Mucosa of rectum (tissue), 2 donors: ENCODE results near the gene ASPDH.
A peak's percentile ranks its signal among the peaks of the same experiment; 100 is the strongest.

Source experiments
- H3K27ac ChIP-seq, 2 donors: one replicate each; pipeline ENCODE4 v1.7.0; 2013; ENCODE audit warnings: inconsistent platforms in 2 of 2, low read depth in 2 of 2, low read length in 2 of 2
- H3K27me3 ChIP-seq, 2 donors: one replicate each; pipeline ENCODE4 v1.7.0; 2013; ENCODE audit warnings: low read length in 2 of 2; ENCODE audit not compliant: control insufficient read depth in 2 of 2, insufficient read depth in 2 of 2
- H3K36me3 ChIP-seq, 2 donors: one replicate each; pipeline ENCODE4 v1.7.0; 2013; ENCODE audit warnings: low read length in 2 of 2; ENCODE audit not compliant: control insufficient read depth in 2 of 2, insufficient read depth in 2 of 2
- H3K4me1 ChIP-seq, 2 donors: one replicate each; pipeline ENCODE4 v1.7.0; 2013; ENCODE audit warnings: low read length in 2 of 2, mild to moderate bottlenecking in 1 of 2; ENCODE audit not compliant: control insufficient read depth in 2 of 2, insufficient read depth in 2 of 2
- H3K4me3 ChIP-seq, 2 donors: one replicate each; pipeline ENCODE4 v1.7.0; 2013; ENCODE audit warnings: low read length in 2 of 2
- H3K9ac ChIP-seq, 2 donors: one replicate each; pipeline ENCODE4 v1.7.0; 2013; ENCODE audit warnings: low read length in 2 of 2, low read depth in 1 of 2, mild to moderate bottlenecking in 1 of 2
- H3K9me3 ChIP-seq, 2 donors: one replicate each; pipeline ENCODE4 v1.7.0; 2013; ENCODE audit warnings: low read length in 2 of 2; ENCODE audit not compliant: control insufficient read depth in 2 of 2
- donor health status: healthy.
- donor health status: Normal muscosa, but diverticular disease.

The ASPDH gene

DNA sequence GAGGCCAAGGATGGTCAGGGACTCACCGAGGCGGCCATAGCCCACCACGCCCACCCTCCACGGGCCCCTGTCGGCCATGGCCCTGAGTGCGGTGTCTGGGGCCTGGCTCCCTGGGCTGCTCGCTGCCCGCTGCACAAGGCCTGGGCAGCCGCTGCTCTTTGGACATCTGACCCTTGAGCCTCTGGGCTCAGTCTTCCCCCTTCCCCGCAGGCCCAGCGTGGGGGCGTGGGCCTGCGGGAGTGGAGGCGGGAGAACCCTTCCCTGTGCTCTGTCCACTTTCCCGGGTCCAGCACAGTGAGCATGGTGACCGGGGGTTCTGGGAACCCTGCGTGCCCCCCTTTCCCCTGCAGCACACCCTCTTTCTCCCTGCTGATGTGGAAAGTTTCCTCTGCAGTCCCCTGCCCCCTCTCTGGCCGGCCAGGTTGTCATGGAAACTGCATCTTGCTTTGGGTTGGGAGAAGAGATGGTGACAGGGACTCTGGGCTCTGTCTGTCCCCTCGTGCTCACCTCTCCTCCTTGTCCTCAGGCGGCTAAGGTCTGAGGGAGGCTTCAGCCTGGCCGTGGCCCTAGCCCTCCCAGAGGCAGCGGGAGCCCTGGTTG lies at the start of gene ASPDH:
ASPDH (minus strand) TSS at position 168 of the 600 bp plus-strand sequence; CDS start at position 78, 90 bp downstream.
- peaks cover 5 to 9% of the 10 kb centered on the region in 2 donors for H3K4me1 ChIP-seq
- no peak within 1 kb of the TSS for H3K27ac ChIP-seq
- no peaks in the 10 kb centered on the region for H3K9me3 ChIP-seq
- no peak within 1 kb of the TSS for H3K4me3 ChIP-seq
- H3K9ac ChIP-seq = no peak within 1 kb of the TSS
- H3K36me3 ChIP-seq = no peaks in the 10 kb centered on the region
- peaks cover 0 to 3% of the 10 kb centered on the region in 2 donors for H3K27me3 ChIP-seq

DNA sequence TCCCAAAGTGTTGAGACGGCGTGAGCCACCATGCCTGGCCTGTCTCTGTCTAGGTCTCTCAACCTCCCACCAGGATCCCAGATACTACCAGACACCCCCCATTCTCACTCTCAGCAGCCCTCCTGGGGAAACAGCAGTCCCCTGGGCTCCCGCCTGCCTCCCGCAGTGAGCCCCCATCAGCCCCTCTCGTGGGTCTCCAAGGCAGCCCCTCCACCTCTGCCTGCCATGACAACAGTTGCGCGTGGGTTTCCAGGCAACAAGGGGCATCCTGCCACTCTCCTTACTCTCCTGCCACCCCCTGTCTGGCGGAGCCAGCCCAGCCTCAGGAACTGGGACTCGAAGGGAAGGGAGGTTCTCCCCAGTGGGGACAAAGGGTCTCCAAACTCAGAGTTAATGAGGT lies 49.3 kb upstream of the ASPDH start:
- no peaks in the 10 kb centered on the region for H3K4me1 ChIP-seq
- no peak overlapping the region for H3K4me3 ChIP-seq
- H3K27ac ChIP-seq = no peak overlapping the region
- H3K9ac ChIP-seq = no peak overlapping the region
- peaks cover 10 to 29% of the 10 kb centered on the region in 2 donors for H3K27me3 ChIP-seq
- H3K36me3 ChIP-seq = no peaks in the 10 kb centered on the region
- no peaks in the 10 kb centered on the region for H3K9me3 ChIP-seq

DNA sequence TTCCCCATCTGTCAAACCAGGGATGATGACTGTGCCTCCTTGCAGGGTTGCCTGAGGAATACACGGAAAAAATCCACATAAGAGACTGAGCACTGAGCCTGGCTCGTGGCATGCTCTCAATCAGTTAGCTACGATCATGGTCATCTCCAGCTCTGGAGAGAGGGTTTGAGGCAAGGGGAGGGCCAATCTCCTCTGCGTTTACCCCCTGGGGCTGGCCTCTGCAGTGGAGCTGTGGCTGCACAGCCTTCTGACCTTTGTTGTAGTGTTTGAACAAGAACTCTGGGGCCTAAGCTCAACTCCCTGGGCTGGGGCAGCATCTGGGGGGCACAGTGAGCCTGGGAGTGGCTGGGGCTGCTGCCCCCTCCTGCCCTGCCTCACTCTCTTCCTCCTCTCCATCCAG lies 48.6 kb upstream of the ASPDH start:
- Histone ChIP-seq H3K36me3 (no peaks in the 10 kb centered on the region), H3K27me3 (peaks cover 11 to 29% of the 10 kb centered on the region in 2 donors), H3K9me3 (no peaks in the 10 kb centered on the region), H3K9ac (no peak overlapping the region), H3K27ac (no peak overlapping the region), H3K4me1 (no peaks in the 10 kb centered on the region), H3K4me3 (no peak overlapping the region)

DNA sequence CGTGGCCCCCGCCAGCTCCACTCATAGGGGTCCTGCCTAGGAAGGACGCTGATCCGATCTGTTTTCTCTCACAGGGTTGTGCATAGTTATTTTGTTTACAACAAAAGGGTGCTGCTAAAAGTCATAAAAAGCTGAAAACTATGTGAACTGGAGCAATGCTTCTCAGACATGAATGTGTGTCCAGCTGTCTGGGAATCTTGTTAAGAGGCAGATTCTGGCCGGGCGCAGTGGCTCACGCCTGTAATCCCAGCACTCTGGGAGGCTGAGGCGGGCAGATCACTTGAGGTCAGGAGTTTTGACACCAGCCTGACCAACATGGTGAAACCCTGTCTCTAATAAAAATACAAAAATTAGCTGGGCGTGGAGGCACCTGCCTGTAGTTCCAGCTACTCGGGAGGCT lies 45.9 kb upstream of the ASPDH start:
- H3K4me1 ChIP-seq = peaks cover 0 to 3% of the 10 kb centered on the region in 2 donors
- H3K27ac ChIP-seq = no peak overlapping the region
- H3K9ac ChIP-seq = no peak overlapping the region
- H3K9me3 ChIP-seq = no peaks in the 10 kb centered on the region
- H3K27me3 ChIP-seq = peaks cover 19 to 25% of the 10 kb centered on the region in 2 donors
- no peak overlapping the region for H3K4me3 ChIP-seq
- H3K36me3 ChIP-seq = no peaks in the 10 kb centered on the region

DNA sequence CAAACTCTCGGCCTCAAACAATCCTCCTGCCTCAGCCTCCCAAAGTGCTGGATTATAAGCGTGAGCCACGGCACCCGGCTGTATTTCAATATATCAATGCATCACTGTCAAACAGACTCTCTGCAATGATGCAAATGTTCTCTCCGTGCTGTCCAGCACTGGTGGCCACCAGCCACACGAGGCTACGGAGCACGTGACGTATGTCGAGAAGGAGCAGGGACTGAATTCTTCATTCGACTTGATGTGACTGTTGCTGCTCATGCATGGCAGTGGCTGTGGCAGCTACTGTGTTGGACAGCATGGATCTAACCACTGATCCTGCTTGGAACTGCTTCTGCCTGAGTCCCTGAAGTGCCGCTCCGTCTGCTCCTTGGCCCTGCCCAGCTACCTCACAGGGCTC lies 44.7 kb upstream of the ASPDH start:
- Histone ChIP-seq H3K36me3 (no peaks in the 10 kb centered on the region), H3K27me3 (peaks cover 20% of the 10 kb centered on the region in 2 donors), H3K27ac (no peak overlapping the region), H3K9me3 (no peaks in the 10 kb centered on the region), H3K9ac (no peak overlapping the region), H3K4me1 (peaks cover 0 to 3% of the 10 kb centered on the region in 2 donors), H3K4me3 (no peak overlapping the region)

DNA sequence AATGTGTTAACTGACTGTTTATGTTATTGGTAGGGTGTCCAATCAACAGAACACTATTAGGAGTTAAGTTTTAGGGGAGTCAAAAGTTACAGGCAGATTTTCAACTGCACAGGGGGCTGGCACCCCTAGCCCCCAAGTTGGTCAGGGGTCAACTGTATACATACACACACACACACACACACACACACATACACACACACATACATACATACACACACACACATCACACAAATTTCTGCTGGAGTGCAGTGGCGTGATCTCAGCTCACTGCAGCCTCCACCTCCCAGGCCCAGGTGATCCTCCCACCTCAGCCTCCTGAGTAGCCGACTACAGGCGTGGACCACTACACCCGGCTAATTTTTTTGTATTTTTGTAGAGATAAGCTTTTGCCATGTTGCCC lies 44.3 kb upstream of the ASPDH start:
- Histone ChIP-seq H3K27me3 (peaks cover 19 to 20% of the 10 kb centered on the region in 2 donors), H3K36me3 (no peaks in the 10 kb centered on the region), H3K9ac (no peak overlapping the region), H3K4me3 (no peak overlapping the region), H3K4me1 (peaks cover 0 to 3% of the 10 kb centered on the region in 2 donors), H3K9me3 (no peaks in the 10 kb centered on the region), H3K27ac (no peak overlapping the region)

DNA sequence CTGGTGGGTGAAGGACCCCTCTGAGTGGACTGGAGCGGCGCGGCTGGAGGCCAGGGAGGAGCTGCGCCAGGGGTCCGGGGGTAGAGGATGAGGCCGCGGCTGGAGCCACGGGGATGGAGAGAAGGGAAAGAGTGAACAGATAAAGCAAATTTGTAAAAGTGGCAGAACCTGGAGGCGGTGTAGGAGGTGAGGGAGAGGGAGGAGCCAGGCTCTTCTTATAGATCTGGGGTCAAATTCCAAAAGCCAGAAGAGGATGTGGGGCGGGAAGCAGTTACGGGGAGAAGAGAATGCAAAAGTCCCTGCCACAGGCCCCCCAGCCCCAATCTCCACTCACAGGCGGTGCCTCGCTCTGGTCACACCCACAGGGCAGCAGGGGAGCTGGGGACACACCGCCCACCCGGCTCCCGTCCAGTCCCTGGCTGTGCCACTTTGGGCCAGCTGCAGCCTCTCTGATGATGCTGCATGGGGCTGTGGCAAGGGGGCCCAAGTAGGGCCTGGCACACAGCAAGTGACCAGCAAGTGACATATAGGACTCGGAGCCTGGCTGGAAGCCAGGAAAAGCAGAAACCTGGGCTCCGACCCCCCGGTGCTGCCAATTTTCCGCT lies 43.4 kb upstream of the ASPDH start:
- Histone ChIP-seq H3K36me3 (no peaks in the 10 kb centered on the region), H3K27ac (no peak overlapping the region), H3K27me3 (peaks cover 18 to 25% of the 10 kb centered on the region in 2 donors), H3K9ac (no peak overlapping the region), H3K4me3 (no peak overlapping the region), H3K4me1 (peaks cover 0 to 3% of the 10 kb centered on the region in 2 donors), H3K9me3 (no peaks in the 10 kb centered on the region)

DNA sequence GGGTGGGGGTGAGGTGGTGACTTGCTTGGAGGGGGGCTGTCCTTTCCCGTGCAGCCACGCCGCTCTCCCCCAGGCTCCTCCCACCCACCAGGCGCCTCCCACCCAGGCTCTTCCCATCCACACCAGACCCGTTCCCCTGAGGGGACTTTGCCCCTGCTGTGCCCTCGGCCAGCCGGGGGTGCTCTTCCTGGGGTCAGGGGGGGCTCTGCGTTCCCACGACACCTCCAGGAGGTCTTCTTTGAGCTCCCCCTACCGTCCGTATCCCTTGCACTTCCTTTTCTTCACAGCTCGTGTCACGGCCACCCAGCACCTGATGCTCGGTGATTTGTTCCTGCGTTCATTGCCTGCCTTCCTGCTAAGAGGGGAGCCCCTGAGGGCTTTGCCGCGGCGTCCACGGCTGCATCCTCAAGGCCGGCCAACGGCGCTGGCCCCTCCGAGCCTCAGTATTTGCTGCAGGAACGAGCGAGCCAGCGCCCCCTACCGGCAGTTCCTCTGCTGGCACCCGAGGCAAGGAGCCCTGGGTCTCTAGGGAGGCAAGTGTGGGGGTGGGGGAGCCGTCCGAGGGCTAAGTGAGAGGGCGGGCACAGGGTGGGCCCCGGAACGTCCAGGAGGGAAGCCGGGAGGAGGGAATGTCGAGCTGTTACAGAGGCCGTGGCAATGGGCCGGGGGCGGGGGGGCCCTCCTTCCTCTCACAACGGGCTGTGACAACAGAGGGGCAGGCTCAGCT lies 42.7 kb upstream of the ASPDH start:
- Histone ChIP-seq H3K27me3 (peaks cover 20 to 28% of the 10 kb centered on the region in 2 donors), H3K36me3 (no peaks in the 10 kb centered on the region), H3K9ac (no peak overlapping the region), H3K4me3 (peak overlapping the region; percentile 48 to 52), H3K27ac (no peak overlapping the region), H3K4me1 (peaks cover 0 to 3% of the 10 kb centered on the region in 2 donors), H3K9me3 (no peaks in the 10 kb centered on the region)

DNA sequence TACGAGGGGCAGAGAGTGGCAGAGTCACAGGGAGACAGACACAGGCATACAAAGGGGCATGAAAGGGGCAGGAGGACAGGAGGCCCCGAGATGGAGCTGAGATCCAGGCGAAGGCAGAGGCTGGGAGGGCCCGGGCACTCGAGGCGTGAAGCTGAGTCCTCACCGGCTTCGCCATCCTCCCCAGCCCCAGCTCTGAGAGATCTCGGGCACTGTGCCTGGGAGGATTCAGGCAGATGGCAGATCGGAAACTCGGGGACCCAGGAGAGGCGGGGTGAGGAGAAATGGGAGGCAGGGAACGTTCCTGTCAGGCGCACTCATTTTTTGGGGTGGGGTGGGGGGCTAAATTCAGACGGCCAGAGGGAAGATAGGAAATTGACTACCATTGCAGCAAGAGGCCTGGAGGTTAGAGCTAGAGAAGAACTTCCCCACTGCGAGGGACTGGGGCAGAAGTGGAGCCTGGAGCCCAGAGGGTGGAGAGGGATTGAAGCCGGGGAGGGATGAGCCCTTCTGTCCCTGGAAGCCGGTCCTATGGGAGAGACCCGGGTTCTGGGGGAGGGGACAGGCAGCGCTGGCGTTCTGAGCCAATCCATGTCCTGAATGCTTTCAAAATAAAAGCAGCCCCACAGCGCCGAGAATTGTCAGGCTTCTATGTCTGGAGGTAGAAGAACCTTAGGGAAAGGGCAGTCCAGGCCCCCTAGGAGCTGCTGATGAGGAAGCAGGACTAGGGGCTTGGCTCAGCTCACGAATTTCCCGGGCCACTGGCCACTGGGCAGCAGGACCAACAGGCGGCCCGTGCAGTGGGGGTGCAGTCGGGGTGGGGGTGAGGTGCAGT lies 42.0 kb upstream of the ASPDH start:
- no peak overlapping the region for H3K4me3 ChIP-seq

More for the DNA sequence above, 42.0 kb upstream of the ASPDH start:
- Histone ChIP-seq H3K9ac (no peak overlapping the region), H3K36me3 (no peaks in the 10 kb centered on the region), H3K9me3 (no peaks in the 10 kb centered on the region), H3K27ac (no peak overlapping the region), H3K4me1 (peaks cover 0 to 3% of the 10 kb centered on the region in 2 donors), H3K27me3 (peaks cover 20 to 29% of the 10 kb centered on the region in 2 donors)
